ENCODE measurements around the gene ETNK1.
"Not testable (repeated sequence)": the region's sequence is repeated elsewhere in the genome, so short reads cannot be mapped to it uniquely, and the experiment has no call there.

ETNK1 gene

DNA sequence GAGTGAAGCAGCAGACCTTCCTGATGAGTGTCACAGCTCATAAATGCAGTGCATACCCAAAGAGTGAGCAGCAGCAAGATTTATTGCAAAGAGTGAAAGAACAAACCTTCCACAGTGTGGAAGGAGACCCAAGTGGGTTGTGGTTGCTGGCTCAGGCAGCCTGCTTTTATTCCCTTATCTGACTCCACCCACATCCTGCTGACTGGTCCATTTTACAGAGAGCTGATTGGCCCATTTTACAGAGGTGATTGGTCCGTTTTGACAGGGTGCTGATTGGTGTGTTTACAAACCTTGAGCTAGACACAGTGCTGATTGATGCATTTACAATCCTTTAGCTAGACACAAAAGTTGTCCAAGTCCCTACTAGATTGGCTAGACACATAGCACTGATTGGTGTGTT, 67.5 kb downstream of the ETNK1 start:
- not testable (repeated sequence) for DNase-seq

DNA sequence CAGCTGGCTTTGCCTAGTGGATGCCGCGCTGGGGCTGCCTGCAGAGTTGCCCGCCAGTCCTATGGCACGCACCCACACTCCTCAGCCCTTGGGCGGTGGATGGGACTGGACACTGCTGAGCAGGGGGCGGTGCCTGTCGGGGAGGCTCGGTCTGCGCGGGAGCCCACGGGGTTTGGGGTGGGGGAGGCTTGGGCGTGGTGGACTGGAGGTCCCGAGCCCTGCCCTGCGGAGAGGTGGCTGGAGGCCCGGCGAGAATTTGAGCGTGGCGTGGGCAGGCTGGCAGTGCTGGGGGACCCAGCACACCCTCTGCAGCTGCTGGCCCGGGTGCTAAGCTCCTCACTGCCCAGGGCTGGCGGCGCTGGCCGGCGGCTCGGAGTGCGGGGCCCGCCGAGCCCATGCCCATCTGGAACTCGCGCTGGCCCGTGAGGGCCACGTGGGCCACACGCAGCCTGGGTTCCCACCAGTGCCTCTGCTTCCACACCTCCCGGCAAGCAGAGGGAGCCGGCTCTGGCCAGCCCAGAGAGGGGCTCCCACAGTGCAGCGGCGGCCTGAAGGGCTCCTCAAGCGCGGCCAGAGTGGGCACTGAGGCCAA, 68.1 kb downstream of the ETNK1 start:
- no peak for DNase-seq

DNA sequence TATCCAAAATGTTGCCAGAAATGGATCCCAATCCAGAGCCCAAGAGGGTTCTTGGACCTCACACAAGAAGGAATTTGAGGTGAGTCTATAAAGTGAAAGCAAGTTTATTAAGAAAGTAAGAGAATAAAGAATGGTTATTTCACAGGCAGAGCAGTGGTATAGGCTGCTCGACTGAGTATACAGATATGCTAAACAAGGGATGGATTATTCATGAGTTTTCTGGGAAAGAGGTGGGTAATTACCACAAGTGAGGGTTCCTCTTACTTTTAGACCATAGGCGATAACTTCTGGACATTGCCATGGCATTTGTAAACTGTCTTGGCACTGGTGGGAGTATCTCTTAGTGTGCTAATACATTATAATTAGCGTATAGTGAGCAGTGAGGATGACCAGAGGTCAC, 73.6 kb downstream of the ETNK1 start:
- DNase-seq: no peak

DNA sequence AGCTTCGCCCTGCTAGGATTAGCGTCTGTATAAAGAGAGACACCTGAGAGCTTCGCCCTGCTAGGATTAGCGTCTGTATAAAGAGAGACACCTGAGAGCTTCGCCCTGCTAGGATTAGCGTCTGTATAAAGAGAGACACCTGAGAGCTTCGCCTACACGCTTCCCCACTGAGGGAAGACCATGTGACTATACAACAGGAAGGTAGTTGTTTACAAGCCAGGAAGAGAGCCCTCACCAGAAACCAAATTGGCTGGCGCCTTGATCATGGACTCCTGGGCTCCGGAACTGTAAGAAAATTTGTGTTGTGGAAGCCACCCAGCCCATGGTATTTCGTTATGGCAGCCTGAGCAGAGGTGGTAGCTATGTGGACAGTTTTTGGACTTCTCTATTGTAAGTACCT, 74.7 kb downstream of the ETNK1 start:
- DNase-seq: peak; percentile 66

DNA sequence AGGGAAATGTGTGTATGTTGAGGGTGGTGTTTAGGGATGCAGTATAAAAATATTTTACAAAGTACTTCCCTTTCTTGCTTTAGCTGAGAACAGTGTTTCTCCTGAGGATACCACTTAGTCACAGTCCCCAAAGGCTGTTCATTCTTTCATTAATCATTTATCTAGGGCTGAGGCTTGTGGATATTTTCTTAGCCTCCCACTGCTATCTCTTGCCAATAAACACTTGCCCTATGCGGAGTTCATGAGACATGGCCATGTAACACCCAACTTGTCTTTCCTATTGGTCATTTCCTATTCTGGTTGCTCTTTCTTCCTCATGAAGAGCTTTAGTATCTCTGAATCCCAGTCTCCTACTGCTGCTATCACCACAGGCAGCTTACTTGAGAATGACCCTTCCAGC, 75.1 kb downstream of the ETNK1 start:
- DNase-seq: no peak

DNA sequence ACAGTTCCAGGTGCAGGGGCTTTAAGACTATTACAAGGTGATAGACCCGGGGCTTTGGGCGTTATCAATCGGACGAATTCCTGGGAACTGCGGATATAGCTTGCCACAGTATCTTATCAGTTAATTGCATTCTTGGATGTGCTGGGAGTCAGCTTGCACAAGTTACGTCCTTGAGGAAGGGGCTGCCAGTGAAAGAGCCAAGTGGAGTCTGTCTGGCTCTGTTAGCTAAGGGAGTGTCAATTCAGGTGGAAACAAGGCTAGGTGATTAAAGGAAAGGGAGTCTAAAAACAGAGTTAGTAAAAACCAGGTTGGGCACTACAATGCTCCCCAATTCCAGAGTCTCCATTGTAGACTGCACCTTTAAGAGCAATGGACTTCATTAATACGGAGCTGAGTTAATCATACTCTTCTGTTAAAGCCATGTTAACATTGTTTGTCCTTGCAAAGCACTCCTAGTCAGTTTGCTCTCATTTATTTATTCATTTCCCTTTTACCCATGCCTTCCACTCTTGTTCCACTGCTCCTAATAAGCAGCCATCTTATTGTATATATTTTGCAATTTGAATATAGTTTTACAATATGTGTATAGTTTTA, 76.3 kb downstream of the ETNK1 start:
- DNase-seq: not testable (repeated sequence)

DNA sequence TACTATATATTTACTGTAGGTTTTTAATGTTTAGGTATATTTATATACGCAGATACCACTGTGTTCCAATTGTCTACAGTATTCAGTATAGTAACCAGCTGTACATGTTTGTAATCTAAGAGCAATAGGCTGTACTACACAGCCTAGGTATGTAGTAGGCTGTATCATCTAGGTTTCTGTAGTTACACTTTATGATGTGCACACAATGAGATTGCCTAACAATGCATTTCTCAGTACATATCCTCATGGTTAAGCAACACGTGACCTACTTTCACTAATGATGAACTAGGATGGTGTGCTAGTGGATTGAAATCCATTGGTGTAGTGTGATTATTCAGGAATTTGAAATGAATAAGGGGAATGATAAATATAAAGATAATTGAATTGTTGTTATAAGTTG, 77.7 kb downstream of the ETNK1 start:
- peak; percentile 29 for DNase-seq

DNA sequence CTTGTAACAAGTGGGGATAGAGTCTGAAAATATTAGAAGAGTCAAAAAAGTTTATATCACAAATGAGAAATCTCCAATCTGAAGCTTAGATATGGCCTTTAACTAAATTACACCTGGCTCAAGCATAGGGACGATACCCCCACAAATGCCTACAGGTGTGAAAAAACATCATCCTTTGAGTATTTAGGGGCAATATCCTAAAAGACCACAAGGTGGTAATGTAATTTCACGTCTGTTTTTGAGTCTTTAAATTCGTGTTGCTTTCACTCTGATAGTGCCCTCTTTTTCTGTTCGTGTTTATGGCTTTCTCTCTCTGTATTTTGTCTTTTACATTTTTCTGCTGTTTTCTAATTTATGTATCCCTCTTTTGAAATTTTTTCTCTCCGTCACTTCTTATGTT, 84.3 kb downstream of the ETNK1 start:
- no peak for DNase-seq

DNA sequence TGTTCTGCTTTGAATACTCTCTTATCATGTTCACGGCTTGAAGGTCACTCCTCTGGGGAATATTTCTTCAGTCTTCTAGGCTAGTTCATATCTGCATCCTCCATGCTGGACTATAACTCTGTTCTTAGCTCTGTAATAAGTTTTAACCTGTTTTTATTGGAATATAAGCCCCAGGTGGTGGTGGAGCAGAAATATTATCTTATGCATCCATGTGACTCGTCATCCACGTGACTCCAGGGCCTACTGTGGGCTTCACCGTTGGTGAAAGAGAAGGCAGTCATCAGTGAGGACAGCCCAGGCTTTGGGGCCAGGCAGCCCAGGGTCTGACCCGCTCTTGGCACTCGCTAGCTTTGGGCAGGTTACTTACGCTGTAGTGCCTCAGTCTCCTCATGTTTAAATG, 87.1 kb downstream of the ETNK1 start:
- no peak for DNase-seq

DNA sequence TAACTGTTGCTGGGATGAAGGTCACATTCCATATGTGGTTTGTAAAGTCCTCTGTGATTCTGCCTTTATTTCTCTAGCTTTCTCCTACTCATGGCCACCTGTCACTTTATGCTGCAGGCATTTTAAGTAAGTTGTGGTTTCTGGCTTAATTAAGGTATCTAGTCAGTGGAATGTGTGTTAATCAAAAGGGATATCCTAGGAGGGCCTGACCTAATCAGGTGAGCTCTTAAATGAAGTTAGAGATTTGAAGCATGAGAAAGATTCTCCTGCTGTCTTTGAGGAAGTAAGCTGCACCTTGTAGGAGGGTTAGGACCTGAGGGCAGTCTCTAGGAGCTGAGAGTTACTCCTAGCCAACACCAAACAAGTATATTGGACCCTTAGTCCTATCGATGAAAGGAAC, 90.3 kb downstream of the ETNK1 start:
- no peak for DNase-seq

DNA sequence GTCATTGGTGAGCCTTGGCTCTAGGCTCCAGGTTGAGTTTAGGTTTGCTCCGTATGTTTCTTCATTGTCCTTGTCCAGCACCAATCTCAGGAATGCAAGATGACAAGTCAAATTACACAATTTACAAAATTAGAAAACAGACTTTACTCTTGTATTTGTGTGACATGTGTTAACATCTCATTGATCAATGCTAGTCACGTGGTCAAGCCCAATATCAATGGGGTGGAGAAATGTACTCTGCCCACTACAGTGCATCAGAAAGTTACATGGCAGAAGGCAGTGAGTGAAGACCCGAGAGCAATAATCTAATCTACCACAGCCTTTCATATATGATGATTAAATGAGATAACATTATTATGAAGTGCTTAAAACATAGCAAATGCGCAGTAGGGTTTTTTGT, 94.8 kb downstream of the ETNK1 start:
- DNase-seq: no peak

DNA sequence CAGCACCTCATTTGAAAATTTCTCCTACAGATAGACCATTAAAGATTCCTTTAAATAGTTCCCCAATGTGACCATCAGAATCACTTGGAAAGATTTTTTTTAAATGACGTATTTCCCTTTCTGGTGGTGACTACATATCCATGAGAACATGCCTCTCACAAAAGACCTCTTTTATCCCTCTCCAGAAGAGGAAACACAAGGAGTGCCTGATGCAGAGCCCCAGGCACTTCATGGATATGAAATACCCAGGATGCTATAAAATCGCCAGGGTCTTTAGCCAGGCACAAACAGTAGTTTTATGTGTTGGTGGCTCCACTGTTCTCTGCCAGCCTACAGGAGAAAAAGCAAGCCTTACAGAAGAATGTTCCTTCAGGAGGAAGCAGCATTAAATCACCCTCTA, 97.1 kb downstream of the ETNK1 start:
- no peak for DNase-seq

DNA sequence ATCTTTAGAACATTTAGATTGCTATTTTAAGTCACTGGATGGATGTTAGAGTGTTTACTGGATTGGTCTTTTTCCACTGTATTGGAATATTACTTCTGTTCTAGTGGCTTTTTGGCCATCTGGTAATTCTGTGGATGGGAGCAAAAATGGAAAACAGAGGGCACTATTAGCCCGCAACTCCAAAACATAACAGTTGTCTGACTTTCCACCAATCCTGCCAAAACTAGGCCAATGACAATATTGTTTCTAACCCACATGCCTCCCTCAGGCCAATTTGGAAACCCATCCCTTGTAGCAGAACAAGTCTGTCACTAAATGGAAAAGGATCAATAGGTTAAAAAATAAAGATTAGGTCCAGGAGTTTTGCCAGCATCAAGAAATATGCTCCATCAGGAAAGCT, 97.8 kb downstream of the ETNK1 start:
- no peak for DNase-seq

DNA sequence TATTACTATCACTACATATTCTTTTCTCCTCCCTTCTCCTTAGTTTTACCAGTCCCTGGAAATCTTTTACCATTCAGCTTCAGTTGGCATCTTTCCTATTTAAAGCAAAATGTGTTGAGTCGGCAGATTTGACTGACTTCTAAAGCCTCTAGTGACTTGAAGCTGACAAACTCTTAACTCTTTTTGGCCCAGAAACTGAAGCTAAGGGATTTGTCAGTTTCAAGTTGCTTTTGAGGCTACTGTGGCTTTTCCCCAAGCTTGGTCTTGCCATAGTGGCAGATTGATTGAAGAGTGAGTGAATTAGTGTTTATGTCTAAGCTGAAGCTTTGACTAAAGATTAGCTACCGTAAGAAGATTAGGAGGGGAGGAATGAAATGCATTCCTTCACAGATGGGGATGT, 104.0 kb downstream of the ETNK1 start:
- no peak for DNase-seq

DNA sequence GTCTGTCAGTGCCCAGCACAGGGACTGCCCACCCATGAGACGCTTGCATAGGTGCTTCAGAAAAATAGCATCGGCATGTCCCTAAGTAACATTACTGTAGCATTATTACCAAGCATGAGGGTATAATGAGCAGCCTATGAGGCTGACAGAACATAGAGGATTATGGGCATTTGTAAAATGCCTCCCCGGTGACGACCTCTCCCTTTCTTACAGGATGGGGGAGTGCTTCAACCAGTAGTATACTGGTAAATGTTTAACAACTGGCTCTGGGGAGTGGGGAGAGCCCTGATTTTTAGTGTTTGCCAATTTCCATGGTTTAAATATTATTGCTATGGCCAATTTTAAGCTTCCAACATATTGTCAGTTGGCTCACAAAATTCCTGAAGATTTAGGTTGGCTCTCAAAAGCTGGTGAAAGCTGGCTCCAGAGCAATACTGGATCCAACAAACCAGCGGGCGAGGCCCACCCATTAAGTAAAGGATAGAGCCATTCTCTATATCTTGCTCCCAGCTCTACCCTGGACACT, 104.5 kb downstream of the ETNK1 start:
- no peak for DNase-seq

DNA sequence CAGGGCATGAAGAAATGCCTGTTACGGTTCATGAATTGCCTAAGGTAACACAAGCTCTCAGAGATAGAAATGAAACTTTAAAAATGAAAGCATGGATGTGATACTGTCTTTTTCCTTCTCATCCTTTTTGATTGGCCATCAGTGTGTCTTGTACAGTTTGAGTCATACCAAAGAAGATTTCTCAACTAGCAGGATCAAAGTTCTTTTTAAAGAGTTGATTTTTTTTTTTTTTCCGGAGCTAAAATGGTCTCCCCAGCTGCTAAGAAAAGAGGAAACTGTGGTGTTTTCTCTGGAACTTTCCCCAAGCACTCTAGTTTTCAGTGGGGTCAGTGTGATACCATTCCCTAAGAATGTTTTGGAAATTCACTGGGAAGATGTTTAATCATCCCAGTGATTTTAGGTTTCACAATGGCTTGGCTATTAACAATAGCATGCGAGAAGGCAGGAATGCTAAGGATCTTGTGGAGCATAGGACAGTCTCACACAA, 105.0 kb downstream of the ETNK1 start:
- no peak for DNase-seq

DNA sequence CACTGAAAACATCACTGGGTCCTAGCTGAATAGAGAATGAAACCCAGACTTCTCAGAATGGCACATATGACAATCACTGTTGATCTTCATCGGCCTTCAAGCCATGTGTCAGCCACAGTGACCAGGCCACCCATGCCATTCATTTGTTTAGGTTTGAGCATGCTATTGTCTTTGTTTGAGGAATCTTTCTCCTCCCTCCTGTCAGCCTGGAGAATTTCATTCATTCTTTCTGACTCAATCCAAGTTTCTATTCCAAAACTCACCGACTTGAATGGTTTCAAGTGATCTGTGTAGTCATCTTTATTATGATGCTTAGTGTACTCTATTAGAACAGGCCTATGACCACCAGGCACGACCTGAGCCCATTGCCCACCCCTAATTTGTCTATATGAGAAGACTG, 106.3 kb downstream of the ETNK1 start:
- DNase-seq: no peak

DNA sequence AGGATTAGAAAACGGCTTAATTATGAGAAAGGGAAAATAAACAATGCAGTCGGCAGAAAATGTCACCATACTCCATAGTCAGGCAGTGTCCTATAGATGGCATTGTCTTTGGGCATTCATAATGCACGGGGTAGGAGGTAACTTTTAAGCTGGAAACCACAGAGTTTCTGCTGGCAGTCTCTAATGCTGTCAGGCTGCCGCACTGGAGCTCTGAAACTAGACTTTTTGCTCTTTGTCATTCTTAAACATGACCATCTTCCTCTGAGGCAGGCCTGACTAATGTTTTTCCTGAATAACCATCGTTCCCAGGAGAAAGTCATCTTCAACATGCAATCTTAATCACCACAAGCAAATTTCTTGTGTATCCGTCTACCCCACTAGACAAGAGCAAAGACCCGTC, 108.8 kb downstream of the ETNK1 start:
- DNase-seq: no peak

DNA sequence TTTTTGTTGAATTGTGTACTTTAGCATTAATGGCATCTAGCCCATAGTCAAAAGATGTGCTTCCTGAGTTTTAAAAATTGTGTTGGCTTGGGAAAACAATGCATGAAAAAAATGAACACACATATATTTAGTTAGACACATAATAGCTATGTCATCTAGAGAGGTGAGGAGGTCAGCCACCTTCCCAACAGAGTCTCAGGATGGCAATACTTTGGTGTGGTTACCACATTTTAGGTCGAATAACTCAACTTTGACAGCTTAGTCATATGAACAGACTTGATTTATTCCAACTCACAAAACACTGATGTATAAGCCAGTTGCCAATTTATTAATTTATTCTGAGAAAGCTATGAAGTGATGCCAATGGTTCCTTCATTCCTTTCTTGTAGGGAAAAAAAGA, 114.0 kb downstream of the ETNK1 start:
- DNase-seq: no peak

Data from DMS153 (cell line).